ENCODE results near the gene BTBD16. TPM values are rescaled to one million over a fixed set of nuclear protein-coding genes. Genes with fewer than 3 reads are reported as not detected.

Gene BTBD16
- total and polyA plus RNA-seq, 4 experiments from 2014 or later, result 0.09 TPM; not detected in 3

DNA sequence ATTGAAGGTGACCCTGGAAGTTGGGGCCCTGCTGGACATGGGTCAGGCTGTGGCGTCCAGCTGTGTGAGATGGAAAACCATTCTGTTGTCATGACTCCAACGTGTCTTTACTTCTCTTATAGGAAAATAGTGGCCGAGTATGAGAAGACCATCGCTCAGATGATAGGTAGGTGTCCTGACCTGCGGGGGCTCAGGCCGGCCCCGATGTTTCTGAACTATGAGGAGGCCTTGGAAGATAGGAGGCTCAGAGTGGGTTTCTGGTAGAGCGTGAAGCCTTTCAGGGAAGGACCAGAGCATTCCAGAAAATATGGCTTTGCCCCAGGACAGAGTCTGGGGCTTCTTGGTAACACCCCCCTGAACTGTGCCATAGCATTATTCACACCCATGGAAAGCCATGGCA lies 29.3 kb upstream of the BTBD16 start:
- no peaks in the 10 kb centered on the region for H3K36me3 Mint-ChIP-seq
- peaks cover 0 to 3% of the 10 kb centered on the region in 2 donors for H3K27me3 Mint-ChIP-seq
- no peak overlapping the region for H3K27ac ChIP-seq (ENCODE audit: low read depth, low read length)
- H3K4me1 Mint-ChIP-seq, result no peaks in the 10 kb centered on the region
- POLR2A ChIA-PET (ENCODE audit: partially characterized antibody), result no interaction called here
- H3K27ac Mint-ChIP-seq, result no peak overlapping the region
- no peaks in the 10 kb centered on the region for H3K27me3 ChIP-seq (ENCODE audit: insufficient read depth, low read length)
- no peaks in the 10 kb centered on the region for H3K4me1 ChIP-seq (ENCODE audit: insufficient read depth, low read length)
- H3K4me3 Mint-ChIP-seq, result no peak overlapping the region
- H3K36me3 ChIP-seq (ENCODE audit: insufficient read depth, low read length), result no peaks in the 10 kb centered on the region
- no peaks in the 10 kb centered on the region for H3K9me3 ChIP-seq (ENCODE audit: control insufficient read depth in 1 of 2, low read length in 2 of 2)
- intact Hi-C loops (cut with micrococcal nuclease), result no loop called here
- CTCF ChIA-PET (ENCODE audit: partially characterized antibody), result no interaction called here
- H3K9me3 Mint-ChIP-seq, result peaks cover 0 to 1% (median 0%) of the 10 kb centered on the region in 8 donors
- H3K4me3 ChIP-seq (ENCODE audit: low read length in 2 of 2), result no peak overlapping the region
- DNase-seq, result no peak

GRCh38 chr10:122243550-122243949 lies 27.5 kb upstream of the BTBD16 start:
- ChIA-PET POLR2A (ENCODE audit: partially characterized antibody) (no interaction called here), CTCF (ENCODE audit: partially characterized antibody) (no interaction called here)
- Histone ChIP-seq H3K27ac (ENCODE audit: low read depth, low read length) (no peak overlapping the region), H3K27me3 (ENCODE audit: insufficient read depth, low read length) (no peaks in the 10 kb centered on the region), H3K36me3 (ENCODE audit: insufficient read depth, low read length) (no peaks in the 10 kb centered on the region), H3K9me3 (ENCODE audit: control insufficient read depth in 1 of 2, low read length in 2 of 2) (no peaks in the 10 kb centered on the region), H3K4me1 (ENCODE audit: insufficient read depth, low read length) (no peaks in the 10 kb centered on the region), H3K4me3 (ENCODE audit: low read length in 2 of 2) (no peak overlapping the region)
- Mint-ChIP-seq H3K27ac (no peak overlapping the region), H3K9me3 (peaks cover 0 to 1% (median 0%) of the 10 kb centered on the region in 8 donors), H3K36me3 (no peaks in the 10 kb centered on the region), H3K4me1 (no peaks in the 10 kb centered on the region), H3K4me3 (no peak overlapping the region), H3K27me3 (peaks cover 0 to 3% of the 10 kb centered on the region in 2 donors)
- intact Hi-C loops (cut with micrococcal nuclease), result no loop called here
- no peak for DNase-seq

GRCh38 chr10:122244001-122244975 lies 26.8 kb upstream of the BTBD16 start:
- Mint-ChIP-seq H3K27ac (no peak overlapping the region), H3K4me3 (no peak overlapping the region), H3K9me3 (peaks cover 0 to 1% (median 0%) of the 10 kb centered on the region in 8 donors), H3K4me1 (no peaks in the 10 kb centered on the region), H3K36me3 (no peaks in the 10 kb centered on the region), H3K27me3 (peaks cover 0 to 3% of the 10 kb centered on the region in 2 donors)
- Histone ChIP-seq H3K4me1 (ENCODE audit: insufficient read depth, low read length) (no peaks in the 10 kb centered on the region), H3K27me3 (ENCODE audit: insufficient read depth, low read length) (no peaks in the 10 kb centered on the region), H3K27ac (ENCODE audit: low read depth, low read length) (no peak overlapping the region), H3K36me3 (ENCODE audit: insufficient read depth, low read length) (no peaks in the 10 kb centered on the region), H3K9me3 (ENCODE audit: control insufficient read depth in 1 of 2, low read length in 2 of 2) (no peaks in the 10 kb centered on the region), H3K4me3 (ENCODE audit: low read length in 2 of 2) (no peak overlapping the region)
- peak in 1 of 5 donors; percentile 27 for DNase-seq
- CTCF ChIA-PET (ENCODE audit: partially characterized antibody), result no interaction called here
- intact Hi-C loops (cut with micrococcal nuclease), result no loop called here
- POLR2A ChIA-PET (ENCODE audit: partially characterized antibody), result no interaction called here

GRCh38 chr10:122245136-122245535 lies 26.0 kb upstream of the BTBD16 start:
- H3K27ac Mint-ChIP-seq, result peak overlapping the region in 1 of 7 donors; percentile 9
- H3K4me3 ChIP-seq (ENCODE audit: low read length in 2 of 2), result no peak overlapping the region
- H3K27ac ChIP-seq (ENCODE audit: low read depth, low read length), result no peak overlapping the region
- H3K36me3 Mint-ChIP-seq, result no peaks in the 10 kb centered on the region
- H3K9me3 ChIP-seq (ENCODE audit: control insufficient read depth in 1 of 2, low read length in 2 of 2), result no peaks in the 10 kb centered on the region
- H3K36me3 ChIP-seq (ENCODE audit: insufficient read depth, low read length), result no peaks in the 10 kb centered on the region
- CTCF ChIA-PET (ENCODE audit: partially characterized antibody), result no interaction called here
- no peak for DNase-seq
- no peaks in the 10 kb centered on the region for H3K4me1 ChIP-seq (ENCODE audit: insufficient read depth, low read length)
- no peaks in the 10 kb centered on the region for H3K4me1 Mint-ChIP-seq
- H3K4me3 Mint-ChIP-seq, result no peak overlapping the region
- POLR2A ChIA-PET (ENCODE audit: partially characterized antibody), result no interaction called here
- H3K27me3 Mint-ChIP-seq, result peaks cover 0 to 3% of the 10 kb centered on the region in 2 donors
- H3K9me3 Mint-ChIP-seq, result no peaks in the 10 kb centered on the region
- intact Hi-C loops (cut with micrococcal nuclease), result no loop called here
- no peaks in the 10 kb centered on the region for H3K27me3 ChIP-seq (ENCODE audit: insufficient read depth, low read length)

GRCh38 chr10:122245897-122246296 lies 25.2 kb upstream of the BTBD16 start:
- H3K9me3 Mint-ChIP-seq, result no peaks in the 10 kb centered on the region
- Histone ChIP-seq H3K4me1 (ENCODE audit: insufficient read depth, low read length) (no peaks in the 10 kb centered on the region), H3K27me3 (ENCODE audit: insufficient read depth, low read length) (no peaks in the 10 kb centered on the region), H3K27ac (ENCODE audit: low read depth, low read length) (no peak overlapping the region), H3K9me3 (ENCODE audit: control insufficient read depth in 1 of 2, low read length in 2 of 2) (no peaks in the 10 kb centered on the region), H3K36me3 (ENCODE audit: insufficient read depth, low read length) (no peaks in the 10 kb centered on the region), H3K4me3 (ENCODE audit: low read length in 2 of 2) (no peak overlapping the region)
- H3K27ac Mint-ChIP-seq, result peak overlapping the region in 1 of 7 donors; percentile 2
- DNase-seq, result no peak
- no peaks in the 10 kb centered on the region for H3K36me3 Mint-ChIP-seq
- no peaks in the 10 kb centered on the region for H3K27me3 Mint-ChIP-seq
- intact Hi-C loops (cut with micrococcal nuclease), result no loop called here
- CTCF ChIA-PET (ENCODE audit: partially characterized antibody), result no interaction called here
- POLR2A ChIA-PET (ENCODE audit: partially characterized antibody), result no interaction called here
- no peaks in the 10 kb centered on the region for H3K4me1 Mint-ChIP-seq
- no peak overlapping the region for H3K4me3 Mint-ChIP-seq

DNA sequence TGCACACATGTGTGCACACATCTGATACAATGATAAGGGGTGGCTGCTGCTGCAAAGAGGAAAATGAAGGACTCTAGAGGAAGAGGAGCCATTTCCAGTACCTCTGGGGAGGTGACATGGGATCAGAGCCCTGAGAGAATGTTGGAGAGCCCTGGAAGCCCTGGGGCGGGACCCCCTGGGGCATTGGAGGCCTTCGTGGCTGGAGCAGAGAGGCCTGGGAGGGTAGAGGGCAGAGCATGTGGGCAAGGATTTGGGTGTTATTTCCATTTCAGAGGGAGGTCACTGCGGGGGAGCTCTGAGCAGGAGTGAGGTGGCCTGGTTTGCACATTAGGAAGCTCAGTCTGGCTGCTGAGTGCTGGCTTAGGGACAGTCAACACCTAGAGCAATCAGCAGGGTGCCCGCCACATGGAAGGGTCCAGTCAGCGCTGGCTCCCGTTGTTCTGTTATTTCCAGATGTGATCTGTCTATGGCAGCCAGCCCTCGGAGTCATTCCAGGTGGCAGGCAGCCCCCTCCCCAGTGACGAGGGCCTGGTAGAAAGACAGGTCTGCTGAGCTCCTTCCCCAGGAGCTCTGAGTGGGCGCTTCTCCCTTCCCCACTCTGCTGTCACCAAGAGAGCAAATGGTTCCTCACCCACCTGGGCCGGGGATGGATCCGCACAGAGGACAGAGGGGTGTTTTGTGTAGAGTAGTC lies 24.1 kb upstream of the BTBD16 start:
- no peaks in the 10 kb centered on the region for H3K36me3 Mint-ChIP-seq
- intact Hi-C loops (cut with micrococcal nuclease), result no loop called here
- peaks cover 0 to 4% of the 10 kb centered on the region in 2 donors for H3K27me3 Mint-ChIP-seq
- no peaks in the 10 kb centered on the region for H3K27me3 ChIP-seq (ENCODE audit: insufficient read depth, low read length)
- H3K4me1 ChIP-seq (ENCODE audit: insufficient read depth, low read length), result no peaks in the 10 kb centered on the region
- CTCF ChIA-PET (ENCODE audit: partially characterized antibody), result no interaction called here
- no peaks in the 10 kb centered on the region for H3K4me1 Mint-ChIP-seq
- no peaks in the 10 kb centered on the region for H3K9me3 Mint-ChIP-seq
- POLR2A ChIA-PET (ENCODE audit: partially characterized antibody), result no interaction called here
- no peak overlapping the region for H3K4me3 ChIP-seq (ENCODE audit: low read length in 2 of 2)
- no peak for DNase-seq
- H3K9me3 ChIP-seq (ENCODE audit: control insufficient read depth in 1 of 2, low read length in 2 of 2), result no peaks in the 10 kb centered on the region
- no peak overlapping the region for H3K4me3 Mint-ChIP-seq
- H3K27ac ChIP-seq (ENCODE audit: low read depth, low read length), result no peak overlapping the region
- no peak overlapping the region for H3K27ac Mint-ChIP-seq
- H3K36me3 ChIP-seq (ENCODE audit: insufficient read depth, low read length), result no peaks in the 10 kb centered on the region

- H3K9me3 Mint-ChIP-seq, result no peaks in the 10 kb centered on the region
- ChIA-PET POLR2A (ENCODE audit: partially characterized antibody) (no interaction called here), CTCF (ENCODE audit: partially characterized antibody) (no interaction called here)
- Histone ChIP-seq H3K27ac (ENCODE audit: low read depth, low read length) (no peak overlapping the region), H3K27me3 (ENCODE audit: insufficient read depth, low read length) (no peaks in the 10 kb centered on the region), H3K4me3 (ENCODE audit: low read length in 2 of 2) (no peak overlapping the region), H3K9me3 (ENCODE audit: control insufficient read depth in 1 of 2, low read length in 2 of 2) (no peaks in the 10 kb centered on the region), H3K4me1 (ENCODE audit: insufficient read depth, low read length) (no peaks in the 10 kb centered on the region), H3K36me3 (ENCODE audit: insufficient read depth, low read length) (no peaks in the 10 kb centered on the region)
- peaks cover 2 to 10% of the 10 kb centered on the region in 2 donors for H3K27me3 Mint-ChIP-seq
- no peak overlapping the region for H3K4me3 Mint-ChIP-seq
- H3K4me1 Mint-ChIP-seq, result no peaks in the 10 kb centered on the region
- H3K27ac Mint-ChIP-seq, result no peak overlapping the region
- no peaks in the 10 kb centered on the region for H3K36me3 Mint-ChIP-seq
- intact Hi-C loops (cut with micrococcal nuclease), result no loop called here
- DNase-seq, result no peak
Measured at GRCh38 chr10:122248356-122249302, 22.5 kb upstream of the BTBD16 start.
